Smooth muscle cell (in vitro differentiated cells): Measurements from ENCODE around the gene SLC34A1. TPM values are rescaled to one million over a fixed set of nuclear protein-coding genes. Genes with fewer than 3 reads are reported as not detected.

Experiments
- DNase-seq: peaks from one replicate; lab custom pipeline; 2025; ENCODE audit not compliant: unreplicated experiment; lab: John Stamatoyannopoulos, UW
- H2AFZ ChIP-seq: fragments of 200-600 bp; sonication (generic); 2 replicates; pipeline ENCODE4 v1.6.0; 2016; ENCODE audit warnings: antibody characterized with exemption, low read depth, mild to moderate bottlenecking
- H3F3A ChIP-seq: fragments of 200-600 bp; sonication (generic); 2 replicates; pipeline ENCODE4 v1.6.0; 2017; ENCODE audit warnings: antibody characterized with exemption, low read depth
- H3K27ac ChIP-seq: fragments of 200-600 bp; sonication (generic); 2 replicates; pipeline ENCODE4 v1.5.1; 2016; ENCODE audit warnings: low read depth, mild to moderate bottlenecking
- H3K27me3 ChIP-seq: fragments of 200-600 bp; sonication (generic); 2 replicates; pipeline ENCODE4 v1.6.1; 2016; ENCODE audit warnings: low read depth, mild to moderate bottlenecking
- H3K36me3 ChIP-seq: fragments of 200-600 bp; sonication (generic); 2 replicates; pipeline ENCODE4 v1.5.1; 2016; ENCODE audit warnings: low read depth
- H3K4me1 ChIP-seq: fragments of 200-600 bp; sonication (generic); 2 replicates; pipeline ENCODE4 v1.5.1; 2016; ENCODE audit warnings: low read depth
- H3K4me2 ChIP-seq: fragments of 200-600 bp; sonication (generic); 2 replicates; pipeline ENCODE4 v1.6.0; 2016; ENCODE audit warnings: mild to moderate bottlenecking
- H3K4me3 ChIP-seq: fragments of 200-600 bp; sonication (generic); 2 replicates; pipeline ENCODE4 v1.5.1; 2016; ENCODE audit warnings: mild to moderate bottlenecking
- H3K79me2 ChIP-seq: fragments of 200-600 bp; sonication (generic); 2 replicates; pipeline ENCODE4 v1.6.0; 2016; ENCODE audit warnings: low read depth, mild to moderate bottlenecking
- H3K9ac ChIP-seq: fragments of 200-600 bp; sonication (generic); 2 replicates; pipeline ENCODE4 v1.6.0; 2016; ENCODE audit warnings: low read depth
- H3K9me3 ChIP-seq: fragments of 200-600 bp; sonication (generic); replicated peaks from 2 replicates; pipeline ENCODE4 v1.5.1; 2016; ENCODE audit warnings: low read depth
- H4K20me1 ChIP-seq: fragments of 200-600 bp; sonication (generic); 2 replicates; pipeline ENCODE4 v1.6.0; 2016; ENCODE audit warnings: low read depth
- CTCF ChIP-seq: fragments of 200-600 bp; sonication (generic); IDR thresholded peaks from 2 replicates; pipeline ENCODE4 v1.5.1; 2017; ENCODE audit warnings: borderline replicate concordance, mild to moderate bottlenecking, antibody characterized with exemption; ENCODE audit not compliant: insufficient read depth, poor library complexity, severe bottlenecking
- WGBS: methylation state at CpG from one replicate; pipeline ENCODE4 v1.1.7; 2016; ENCODE audit warnings: low lambda C conversion rate; 5-methylcytosine and 5-hydroxymethylcytosine counted together
- polyA plus RNA-seq: library from polyadenylated mRNA; unstranded; fragments of >200 nt; fragmentation: Nextera tagmentation; extraction: Ambion mirVana; gene quantifications from 2 replicates; pipeline ENCODE4 v1.2.1, GENCODE V29; 2016
- total RNA-seq: library from RNA; depleted of rRNA; stranded (reverse); fragments of >200 nt; gene quantifications from 2 replicates; pipeline ENCODE4 v1.2.3, GENCODE V29; 2014

The SLC34A1 gene
- total and polyA plus RNA-seq, 2 experiments from 2014 or later: not detected

GRCh38 chr5:177405805-177406204 is 21.6 kb downstream of the SLC34A1 start:
- DNase-seq: no peak
- Histone ChIP-seq H3K9me3 (no peaks in the 10 kb centered on the region), H3K4me1 (peaks cover 18% of the 10 kb centered on the region), H2AFZ (no peak overlapping the region), H3K4me3 (no peak overlapping the region), H3K79me2 (no peaks in the 10 kb centered on the region), H3K27me3 (peaks cover 23% of the 10 kb centered on the region), H3K27ac (no peak overlapping the region), H3F3A (peaks cover 9% of the 10 kb centered on the region), H3K9ac (no peak overlapping the region), H3K36me3 (no peaks in the 10 kb centered on the region), H4K20me1 (no peaks in the 10 kb centered on the region), H3K4me2 (no peak overlapping the region)
- no peak for TF ChIP-seq CTCF
- 92% methylated on average over 5 of the region's 5 CpGs for WGBS

GRCh38 chr5:177409043-177409801 is 25.0 kb downstream of the SLC34A1 start, which contains the start of gene F12:
F12 (minus strand) TSS chr5:177409564; CDS start chr5:177409527, 37 bp downstream.
- Histone ChIP-seq H3K27ac (no peak within 1 kb of the TSS), H3K36me3 (no peaks in the 10 kb centered on the region), H3K9me3 (no peaks in the 10 kb centered on the region), H4K20me1 (no peaks in the 10 kb centered on the region), H3K79me2 (no peaks in the 10 kb centered on the region), H3K9ac (no peak within 1 kb of the TSS), H3K4me2 (no peak within 1 kb of the TSS), H3F3A (no peaks in the 10 kb centered on the region), H3K4me1 (peaks cover 4% of the 10 kb centered on the region), H3K4me3 (no peak within 1 kb of the TSS), H2AFZ (no peak within 1 kb of the TSS), H3K27me3 (peaks cover 9% of the 10 kb centered on the region)
- DNase-seq: no peak
- 91% methylated on average over 9 of the region's 9 CpGs for WGBS
- TF ChIP-seq CTCF: no peak

GRCh38 chr5:177410575-177410974 is 26.3 kb downstream of the SLC34A1 start:
- Histone ChIP-seq H3K4me3 (no peak overlapping the region), H3K79me2 (no peaks in the 10 kb centered on the region), H3F3A (no peaks in the 10 kb centered on the region), H3K9me3 (no peaks in the 10 kb centered on the region), H3K9ac (no peak overlapping the region), H2AFZ (no peak overlapping the region), H3K36me3 (no peaks in the 10 kb centered on the region), H3K27ac (no peak overlapping the region), H3K27me3 (peaks cover 9% of the 10 kb centered on the region), H3K4me1 (no peaks in the 10 kb centered on the region), H4K20me1 (no peaks in the 10 kb centered on the region), H3K4me2 (no peak overlapping the region)
- no peak for DNase-seq
- 83% methylated on average over 3 of the region's 3 CpGs for WGBS
- TF ChIP-seq CTCF: no peak
